Stimulated activated CD8-positive, alpha-beta memory T cell treated with anti-CD3 and anti-CD28 coated beads, Interleukin-15, amount 100 ng/mL, for 4 hours (primary cell): ENCODE measurements around the gene TUBG1.
"Not testable (repeated sequence)": the region's sequence is repeated elsewhere in the genome, so short reads cannot be mapped to it uniquely, and the experiment has no call there.

Experiments
- DNase-seq, 2 donors: peaks; one replicate each; pipeline ENCODE4 v3.0.0-alpha.2; 2020; ENCODE audit warnings: low read depth in 2 of 2

The TUBG1 gene

DNA sequence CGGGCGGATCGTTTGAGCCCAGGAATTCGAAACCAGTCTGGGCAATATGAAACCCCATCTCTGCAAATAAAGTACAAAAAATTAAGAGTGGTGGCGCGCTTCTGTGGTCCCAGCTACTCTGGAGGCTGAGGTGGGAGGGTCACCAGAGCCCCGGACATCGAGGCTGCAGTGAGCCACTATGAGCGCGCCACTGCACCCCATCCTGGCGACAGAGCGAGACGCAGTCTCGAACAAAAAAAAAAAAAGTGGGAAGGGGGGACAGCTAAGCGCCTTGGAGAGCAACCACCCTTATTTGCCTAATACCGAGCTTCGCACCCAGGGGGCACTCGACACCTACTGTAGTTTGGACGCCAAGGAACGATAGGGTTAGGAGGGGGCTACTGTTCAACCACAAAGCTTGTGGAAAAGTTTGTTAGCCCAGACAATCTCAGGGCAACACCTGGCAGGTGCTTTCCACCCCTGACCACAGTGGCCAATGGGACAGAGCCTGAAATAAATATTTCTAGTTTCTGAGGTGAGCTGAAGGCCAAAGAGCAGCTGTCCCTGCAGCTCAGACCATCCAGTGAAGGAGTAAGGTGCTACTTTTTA lies 31.1 kb upstream of the TUBG1 start:
- peak in 1 of 2 donors; percentile 41 for DNase-seq

DNA sequence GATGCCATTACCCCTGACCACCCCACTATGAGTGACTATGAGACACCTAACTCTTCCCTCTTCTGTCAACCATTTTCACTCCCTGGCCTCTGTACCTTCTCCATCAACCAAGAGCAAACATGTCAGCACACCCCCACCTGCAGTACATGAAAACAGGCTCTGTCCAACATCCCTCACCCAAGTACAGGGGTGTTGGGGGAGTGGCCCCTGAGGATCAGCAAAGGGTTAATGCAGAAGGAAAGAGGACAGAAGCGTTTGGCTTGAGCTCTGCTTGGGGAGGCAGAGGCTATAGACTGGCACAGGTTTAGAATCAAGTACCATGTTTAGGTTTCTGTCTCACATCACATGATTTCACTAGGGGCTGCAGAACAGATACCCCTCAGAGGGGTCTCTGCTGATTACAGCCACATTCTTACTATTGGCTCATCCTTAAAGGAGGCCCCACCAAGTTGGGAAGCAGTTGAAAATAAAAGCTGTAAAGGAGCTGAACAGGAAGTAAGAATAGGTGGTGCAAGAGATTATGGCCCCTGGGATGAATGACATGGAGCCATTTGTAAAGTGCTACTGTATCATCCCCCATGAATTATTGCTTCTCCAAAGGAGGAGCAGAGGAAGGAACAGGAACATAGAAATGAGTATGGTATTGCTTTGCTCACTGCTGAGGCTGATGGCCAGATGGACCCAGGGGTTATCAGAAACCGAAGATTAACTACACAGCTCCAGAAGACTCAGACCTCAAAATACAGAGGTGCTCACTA lies 29.5 kb upstream of the TUBG1 start:
- no peak for DNase-seq

DNA sequence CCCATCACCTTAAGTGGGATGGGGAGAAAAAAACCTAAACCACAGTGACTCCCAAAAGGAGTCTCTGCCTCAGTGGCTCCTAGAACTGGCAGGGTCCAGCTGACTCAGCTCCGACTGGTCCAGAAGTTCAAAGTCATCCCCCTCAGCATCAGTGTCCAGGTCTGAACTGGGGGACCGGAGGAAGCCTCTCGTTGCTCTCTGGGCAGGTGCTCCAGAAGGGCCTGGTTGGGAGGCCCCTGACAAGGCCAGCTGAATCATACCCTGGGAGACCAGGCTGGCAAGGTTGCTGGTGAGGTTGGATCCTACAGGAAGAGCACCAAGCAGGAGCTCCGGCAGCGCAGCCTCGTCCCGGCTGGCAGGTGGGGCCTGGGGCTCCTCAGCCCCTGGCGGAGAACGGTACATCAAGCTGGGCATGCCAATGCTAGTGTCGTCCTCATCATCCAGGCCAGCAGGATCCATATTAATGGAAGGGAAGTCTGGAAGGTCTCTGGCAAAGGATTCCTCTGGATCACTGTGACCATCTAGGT lies 27.7 kb upstream of the TUBG1 start:
- DNase-seq: no peak

DNA sequence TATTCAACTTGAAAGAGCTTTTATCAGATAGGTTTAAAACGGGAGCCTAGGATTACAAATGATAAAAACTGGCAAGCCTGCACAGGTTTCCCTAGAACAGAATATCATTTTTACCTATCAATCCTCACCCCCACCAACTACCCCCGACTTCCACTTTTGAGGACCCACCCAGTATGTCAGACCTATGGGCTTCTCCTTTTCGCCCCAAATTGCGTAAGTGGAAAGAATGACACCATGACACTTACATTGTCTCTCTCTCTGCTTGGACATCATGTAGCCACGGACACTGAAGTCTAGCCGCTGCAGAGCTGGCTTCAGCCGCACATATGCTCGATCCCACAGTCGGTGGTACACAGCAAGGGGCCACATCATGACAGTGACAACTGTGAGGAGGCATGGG lies 24.6 kb upstream of the TUBG1 start:
- no peak for DNase-seq

DNA sequence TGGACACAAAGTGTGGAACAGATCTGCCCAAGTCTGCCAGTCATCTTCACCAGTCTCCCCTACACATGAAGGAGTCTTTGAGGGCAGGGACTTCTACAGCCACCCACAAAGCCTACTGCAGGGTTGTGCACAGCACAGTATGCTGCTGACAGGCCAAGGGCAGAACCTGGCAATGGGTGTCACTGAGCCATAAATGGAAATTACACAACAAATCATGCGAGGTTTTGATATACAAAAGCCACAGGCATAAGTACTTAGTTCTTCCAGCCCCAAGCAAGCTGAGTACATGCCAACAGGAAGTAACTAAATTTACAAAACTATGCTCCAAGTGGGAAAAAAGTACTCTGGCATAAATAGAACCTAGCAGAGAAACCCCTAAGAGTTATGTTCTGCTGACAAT lies 24.1 kb upstream of the TUBG1 start:
- no peak for DNase-seq

DNA sequence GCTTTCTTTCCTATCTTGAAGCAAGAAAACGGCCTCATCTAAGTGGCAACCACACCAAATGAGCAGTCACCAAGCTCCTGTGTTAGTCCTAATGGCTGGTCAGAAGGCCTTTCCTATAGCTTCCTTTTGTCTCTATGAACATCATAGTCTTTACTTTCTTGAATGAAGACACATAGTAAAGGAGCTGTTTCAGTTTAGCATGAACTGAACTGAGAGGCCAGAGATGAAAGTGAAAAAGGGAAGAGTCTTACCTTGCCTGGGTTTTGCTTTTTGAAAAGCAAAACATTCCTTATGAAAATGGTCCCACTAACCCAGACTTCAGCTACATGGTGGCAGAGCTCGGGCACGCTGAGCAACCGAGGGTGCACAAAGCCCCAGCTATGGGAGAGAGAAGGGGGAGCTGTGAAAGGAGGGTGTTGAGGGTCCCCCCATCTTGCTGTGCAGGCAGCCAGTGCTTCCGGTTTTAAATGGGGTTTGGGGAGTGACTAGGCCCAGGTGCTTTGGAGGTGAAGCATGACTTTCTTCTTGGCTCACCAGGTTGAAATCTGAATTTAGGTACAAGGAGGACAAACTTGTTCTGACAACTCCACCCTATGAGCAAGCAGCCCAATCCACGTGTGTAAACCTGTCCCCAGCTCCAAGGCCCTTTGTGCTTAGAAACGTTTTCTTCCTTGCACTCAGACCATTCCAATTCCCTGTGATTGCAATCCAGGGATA lies 22.8 kb upstream of the TUBG1 start:
- DNase-seq: no peak

DNA sequence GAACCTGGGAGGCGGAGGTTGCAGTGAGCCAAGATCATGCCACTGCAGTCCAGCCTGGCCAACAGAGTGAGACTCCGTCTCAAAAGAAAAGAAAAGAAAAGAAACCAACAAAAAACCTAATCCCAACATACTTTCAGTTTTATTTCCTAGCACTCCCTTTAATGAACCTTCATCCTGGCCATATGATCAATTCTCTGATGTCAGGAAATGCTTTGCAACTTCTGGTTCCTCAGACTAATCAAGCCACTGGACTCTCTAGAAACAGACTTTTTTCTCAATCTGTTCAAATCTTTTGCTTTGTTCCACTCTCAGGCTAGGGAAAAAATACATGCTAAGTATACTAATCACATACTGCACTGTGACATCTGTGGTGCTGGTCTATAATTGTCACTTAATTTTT lies 18.6 kb upstream of the TUBG1 start:
- DNase-seq: no peak

DNA sequence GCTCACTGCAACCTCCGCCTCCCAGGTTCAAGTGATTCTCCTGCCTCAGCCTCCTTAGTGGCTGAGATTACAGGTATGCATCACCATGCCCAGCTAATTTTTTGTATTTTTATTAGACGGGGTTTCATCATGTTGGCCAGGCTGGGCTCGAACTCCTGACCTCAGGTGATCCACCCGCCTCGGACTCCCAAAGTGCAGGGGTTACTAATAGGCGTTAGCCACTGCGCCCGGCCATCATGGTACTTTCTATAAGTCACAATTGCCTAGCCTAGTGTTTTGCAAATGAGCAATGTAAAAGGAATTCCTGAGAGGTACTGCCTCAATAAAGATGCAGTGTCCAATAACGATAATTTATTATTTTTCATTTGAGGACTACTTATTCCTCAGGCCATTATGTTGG lies 18.1 kb upstream of the TUBG1 start:
- no peak for DNase-seq

DNA sequence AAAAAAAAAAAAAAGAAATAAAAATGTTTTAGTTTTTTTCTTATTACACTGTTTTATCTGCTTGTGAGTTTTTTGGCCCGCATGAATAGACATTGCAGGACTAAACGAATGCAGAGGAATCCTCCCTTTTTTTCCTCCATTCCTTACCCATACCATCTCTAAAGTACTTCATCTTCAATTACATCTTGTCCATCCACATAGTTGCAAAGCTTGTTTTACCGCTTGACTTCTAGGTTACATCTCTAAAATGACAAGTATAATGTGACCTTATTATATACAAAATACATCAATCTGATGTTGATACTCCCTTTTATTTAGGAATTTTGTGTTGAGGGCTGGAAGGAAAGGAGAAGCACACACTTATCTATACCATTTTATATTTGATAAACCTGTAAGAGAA lies 13.1 kb upstream of the TUBG1 start:
- DNase-seq: no peak

DNA sequence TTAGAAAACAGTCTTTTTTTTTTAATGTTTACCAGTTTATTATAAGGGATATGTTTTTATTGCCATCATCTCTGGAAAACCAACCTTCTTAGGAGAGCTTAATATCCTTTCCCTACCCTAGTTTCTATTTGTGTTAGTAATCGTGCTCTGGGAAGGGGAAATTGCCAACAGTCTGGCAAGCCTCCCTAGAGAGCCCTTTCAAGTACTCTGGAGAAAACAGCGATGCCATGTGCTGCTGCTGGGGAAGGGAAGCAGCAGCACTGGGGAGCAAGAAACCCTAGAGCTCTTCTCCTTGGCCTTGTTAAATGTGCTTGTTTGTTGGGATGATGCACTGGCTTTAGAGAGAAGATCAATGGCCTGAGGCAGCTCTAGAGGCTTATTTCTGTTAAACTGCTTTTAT lies 10.6 kb upstream of the TUBG1 start:
- no peak for DNase-seq

DNA sequence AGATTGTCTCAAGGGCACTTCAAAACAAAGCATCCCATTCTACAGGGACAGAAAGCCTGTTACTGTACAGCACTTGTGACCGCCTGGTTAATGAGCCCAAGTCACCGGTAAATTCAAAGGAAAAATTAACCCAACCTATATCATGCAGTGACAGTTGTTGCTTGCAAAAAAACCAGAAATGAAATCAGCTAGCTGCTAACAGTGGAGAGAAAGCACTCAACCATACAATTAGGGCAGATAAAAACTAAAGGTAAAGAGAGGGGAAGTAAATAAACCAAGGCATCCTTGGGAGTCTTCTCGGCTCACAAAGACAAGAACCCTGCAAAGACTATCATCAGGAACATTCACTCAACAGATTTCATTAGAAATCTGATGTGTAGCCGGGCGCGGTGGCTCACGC lies 6.2 kb upstream of the TUBG1 start:
- DNase-seq: no peak

DNA sequence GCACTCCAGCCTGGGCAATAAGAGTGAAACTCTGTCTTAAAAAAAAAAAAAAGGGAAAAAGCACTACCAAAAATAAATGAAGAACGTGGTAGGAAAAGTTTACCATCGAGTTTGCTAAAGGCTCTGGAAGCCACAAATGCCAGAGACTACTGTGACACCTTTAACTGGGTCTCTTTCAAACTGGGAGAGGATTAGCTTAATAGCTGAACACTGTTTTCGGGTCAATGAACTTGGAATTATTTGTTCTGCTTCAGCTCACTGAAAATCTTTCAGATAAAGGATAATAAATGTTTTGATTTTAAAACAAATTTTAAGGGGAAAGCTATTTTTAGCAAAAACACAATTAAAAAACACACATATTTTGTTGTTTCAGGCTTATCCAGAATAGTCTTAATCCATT lies 1.7 kb upstream of the TUBG1 start:
- no peak for DNase-seq

DNA sequence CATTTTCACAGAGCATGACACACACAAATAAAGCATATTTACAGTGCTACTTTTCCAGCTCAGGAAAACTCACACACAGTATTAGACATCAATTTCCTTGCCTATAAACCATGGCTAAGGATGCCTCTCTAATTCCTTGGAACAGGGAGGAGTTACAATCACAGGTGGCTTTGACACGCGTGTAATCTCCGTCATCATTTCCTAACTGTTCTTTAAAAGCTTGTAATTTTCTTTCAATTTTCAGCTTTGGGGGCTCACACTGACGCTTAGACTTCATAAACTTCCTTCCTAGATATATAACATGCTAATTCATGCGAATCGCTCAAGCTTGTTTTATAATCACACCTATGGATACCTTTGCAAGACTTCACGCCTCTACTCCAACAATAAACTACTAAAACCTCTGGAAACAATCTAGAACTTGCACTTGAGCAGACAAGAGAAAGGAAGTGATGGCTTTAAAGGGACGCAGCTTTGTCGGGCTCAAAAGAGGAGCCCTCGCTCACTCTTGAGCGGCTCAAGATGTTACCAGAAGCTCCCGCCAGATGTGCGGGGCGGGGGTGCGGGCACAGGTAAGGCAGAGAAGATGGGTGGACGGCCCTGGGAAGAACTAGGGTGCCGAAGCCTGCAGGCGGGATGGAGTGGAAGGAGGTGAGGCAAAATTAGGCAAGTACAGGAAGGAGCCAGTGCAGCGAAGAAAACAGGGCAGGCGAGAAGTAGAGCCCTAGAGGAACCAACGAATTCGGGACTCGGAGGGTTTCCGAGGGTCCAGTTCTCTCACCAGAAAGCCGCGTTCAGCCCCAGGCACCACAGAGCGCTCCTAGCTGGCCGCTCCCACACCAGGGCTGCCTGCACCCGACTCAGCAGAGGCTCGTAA lies 940 bp upstream of the TUBG1 start:
- no peak for DNase-seq

DNA sequence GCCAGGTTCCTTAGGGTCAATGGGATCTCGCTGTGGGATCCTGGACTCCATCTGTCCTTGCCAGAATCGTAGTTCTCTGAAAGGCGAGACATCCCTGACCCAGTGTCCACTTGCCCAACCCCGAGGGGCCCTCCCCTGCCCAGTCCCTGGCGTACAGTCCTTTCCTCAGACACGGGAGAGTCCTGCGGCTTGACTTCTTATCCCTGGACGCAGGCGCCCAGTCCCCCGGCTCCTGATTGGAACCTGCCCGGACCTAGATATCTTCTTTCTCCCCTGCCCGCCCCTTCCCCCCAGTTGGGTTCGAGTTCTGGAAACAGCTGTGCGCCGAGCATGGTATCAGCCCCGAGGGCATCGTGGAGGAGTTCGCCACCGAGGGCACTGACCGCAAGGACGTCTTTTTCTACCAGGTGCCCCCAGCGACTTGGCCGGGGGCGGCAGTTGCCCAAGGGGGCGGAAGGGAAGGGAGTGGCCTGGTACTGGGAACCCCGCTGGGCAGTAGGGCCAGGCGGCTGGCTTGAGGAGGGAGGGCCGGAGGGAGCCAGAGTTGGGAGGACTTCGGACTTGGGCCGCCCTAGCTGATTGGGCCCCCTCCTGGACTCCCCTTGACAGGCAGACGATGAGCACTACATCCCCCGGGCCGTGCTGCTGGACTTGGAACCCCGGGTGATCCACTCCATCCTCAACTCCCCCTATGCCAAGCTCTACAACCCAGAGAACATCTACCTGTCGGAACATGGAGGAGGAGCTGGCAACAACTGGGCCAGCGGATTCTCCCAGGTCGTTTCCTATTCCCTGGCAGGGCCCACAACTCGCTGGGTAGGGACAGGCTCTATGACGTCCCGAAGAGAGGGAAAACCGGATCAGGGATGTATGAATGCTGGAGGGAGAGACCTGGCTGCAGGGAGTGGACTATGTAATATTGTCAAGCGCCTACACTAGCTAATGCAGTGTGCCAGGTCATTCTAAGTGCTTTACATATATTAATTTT lies 625 bp downstream of the TUBG1 start:
- DNase-seq: peak in 1 of 2 donors; percentile 1

DNA sequence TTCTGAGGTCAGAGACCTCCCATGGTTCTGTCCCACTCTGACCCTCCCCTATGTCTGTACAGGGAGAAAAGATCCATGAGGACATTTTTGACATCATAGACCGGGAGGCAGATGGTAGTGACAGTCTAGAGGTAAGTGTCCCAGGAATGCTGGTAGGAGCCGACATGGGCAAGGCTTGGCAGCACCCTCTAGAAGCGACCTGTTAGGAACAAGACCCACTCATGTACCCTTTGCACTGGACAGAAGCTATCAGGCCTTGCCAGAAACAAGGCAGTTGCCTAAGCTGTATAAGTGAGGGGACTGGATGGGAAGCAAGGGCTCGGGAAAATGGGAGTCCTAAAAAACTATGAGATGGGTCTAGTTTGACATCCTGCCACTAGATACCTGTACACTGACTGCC lies 2.5 kb downstream of the TUBG1 start:
- no peak for DNase-seq

DNA sequence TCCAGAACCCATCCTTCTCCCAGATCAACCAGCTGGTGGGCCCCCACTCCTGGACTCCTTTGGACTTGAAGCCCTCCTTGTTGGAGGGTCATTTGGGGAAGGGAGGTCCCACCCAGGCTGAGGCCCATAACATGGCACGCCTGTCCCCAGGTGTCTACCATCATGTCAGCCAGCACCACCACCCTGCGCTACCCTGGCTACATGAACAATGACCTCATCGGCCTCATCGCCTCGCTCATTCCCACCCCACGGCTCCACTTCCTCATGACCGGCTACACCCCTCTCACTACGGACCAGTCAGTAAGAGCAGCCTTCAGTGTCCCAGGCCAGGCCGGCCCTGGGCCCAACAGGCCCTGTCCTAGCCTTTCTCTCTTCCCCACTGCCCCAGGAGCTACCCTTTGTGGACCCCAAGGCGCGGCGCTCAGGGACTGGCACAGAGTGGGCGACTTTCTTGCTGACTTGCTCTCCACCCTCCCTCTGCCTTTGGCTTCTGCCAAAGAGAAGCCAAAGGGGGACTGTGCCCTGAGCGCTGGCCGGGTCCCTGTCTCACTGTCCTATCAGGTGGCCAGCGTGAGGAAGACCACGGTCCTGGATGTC lies 4.3 kb downstream of the TUBG1 start:
- DNase-seq: no peak

DNA sequence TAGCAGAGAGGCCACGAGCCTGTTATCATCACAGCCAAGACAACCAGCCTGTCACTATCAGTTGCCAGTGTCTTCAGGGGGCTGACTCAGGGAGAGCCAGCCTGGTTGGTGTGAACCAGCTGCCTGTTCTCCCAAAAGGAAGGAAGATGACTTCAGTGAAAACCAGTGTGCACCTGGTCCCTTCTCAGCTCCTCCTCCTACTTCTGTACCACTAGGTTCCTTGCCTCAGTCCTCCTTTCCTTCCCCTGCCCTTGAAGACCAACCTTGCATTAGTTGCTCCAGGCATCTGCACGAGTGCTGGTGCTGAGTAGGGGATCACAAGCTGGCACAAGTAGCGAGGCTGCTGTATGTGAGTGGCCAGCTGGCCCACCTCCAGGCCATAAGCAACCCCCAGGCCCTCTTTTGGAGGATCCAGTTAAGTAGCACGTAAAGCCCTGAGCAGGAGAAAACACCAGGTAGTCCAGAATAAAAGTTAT lies 8.5 kb downstream of the TUBG1 start:
- no peak for DNase-seq

DNA sequence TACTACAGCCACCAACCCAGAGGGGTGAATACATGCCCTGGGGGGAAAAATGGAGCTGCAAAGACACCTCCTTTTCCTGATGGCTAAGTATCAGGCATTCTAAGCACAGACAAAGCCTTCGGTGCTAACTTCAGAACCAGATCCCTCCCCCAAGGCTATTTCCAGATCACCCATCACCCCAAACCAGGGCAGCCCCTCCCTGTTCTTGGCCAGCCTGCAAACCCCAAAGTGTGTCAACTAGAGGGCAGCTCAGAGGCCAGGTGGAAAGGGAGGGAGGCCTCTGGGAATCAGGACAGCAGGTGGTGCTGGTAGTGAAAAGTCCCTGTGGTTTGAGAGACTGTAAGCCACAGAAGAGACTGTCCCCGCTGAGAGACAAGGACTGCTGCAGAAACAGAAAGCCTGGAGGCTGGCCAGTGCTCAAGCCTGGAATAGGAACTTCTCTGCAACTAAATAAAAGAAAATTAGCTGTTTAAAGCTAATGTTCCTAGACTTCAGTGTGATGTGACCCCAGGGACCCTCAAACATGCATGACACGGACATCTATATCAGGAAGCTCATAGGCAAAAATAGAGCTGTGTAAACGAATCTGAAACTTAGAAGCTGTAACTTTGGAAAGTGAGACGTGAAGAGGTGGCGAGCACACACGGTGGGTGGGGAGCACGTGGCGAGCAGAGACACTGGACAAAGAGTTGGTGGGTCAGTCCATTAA lies 9.1 kb downstream of the TUBG1 start:
- DNase-seq: no peak

DNA sequence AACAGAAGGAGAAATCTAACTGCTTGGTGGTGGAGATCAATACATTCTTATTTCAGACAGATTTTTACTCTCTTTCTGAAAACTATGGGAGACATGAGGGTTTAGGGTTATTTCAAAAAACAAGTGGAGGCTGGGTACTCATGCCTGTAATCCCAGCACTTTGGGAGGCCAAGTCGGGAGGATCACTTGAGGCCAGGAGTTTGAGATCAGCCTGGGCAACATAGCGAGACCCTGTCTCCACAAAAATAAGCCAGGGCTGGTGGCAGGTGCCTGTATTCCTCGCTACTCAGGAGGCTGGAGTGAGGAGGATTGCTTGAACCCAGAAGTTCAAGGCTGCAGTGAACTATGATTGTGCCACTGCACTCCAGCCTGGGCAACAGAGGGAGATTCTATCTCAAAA lies 12.5 kb downstream of the TUBG1 start:
- not testable (repeated sequence) for DNase-seq

DNA sequence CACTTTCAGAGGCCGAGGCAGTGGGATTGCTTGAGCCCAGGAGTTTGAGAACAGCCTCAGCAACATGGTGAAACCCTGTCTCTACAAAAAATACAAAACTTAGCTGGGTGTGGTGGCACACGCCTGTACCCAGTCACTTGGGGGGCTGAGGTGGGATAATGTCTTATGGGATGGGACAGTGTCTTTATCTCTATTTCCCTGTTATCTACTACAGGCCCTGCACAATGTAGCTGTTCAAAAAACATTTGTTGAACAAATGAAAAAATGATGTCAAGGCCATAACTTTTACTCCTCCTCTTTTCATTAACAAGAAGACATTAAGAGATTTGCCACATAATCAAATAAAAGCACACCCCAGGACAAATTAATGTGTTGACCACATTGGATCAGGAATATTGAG lies 13.8 kb downstream of the TUBG1 start:
- no peak for DNase-seq
